ENCODE results near the gene C20orf141.

Gene C20orf141

GRCh38 chr20:2838170-2838797 lies 23.5 kb downstream of the C20orf141 start:
- Histone ChIP-seq H4K20me1 (ENCODE audit: insufficient read depth, low read length) (no peaks in the 10 kb centered on the region), H3K4me3 (ENCODE audit: low read depth, low read length, poor library complexity, severe bottlenecking) (no peak overlapping the region), H3K79me2 (ENCODE audit: insufficient read depth, low read length) (no peaks in the 10 kb centered on the region), H3K27me3 (ENCODE audit: insufficient read depth, low read length) (no peaks in the 10 kb centered on the region), H3K4me1 (ENCODE audit: insufficient read depth, low read length, severe bottlenecking) (peaks cover 31% of the 10 kb centered on the region), H3K27ac (ENCODE audit: low read depth, low read length, poor library complexity, severe bottlenecking) (no peak overlapping the region), H3K9me3 (ENCODE audit: low read length) (no peaks in the 10 kb centered on the region), H2AFZ (ENCODE audit: low read length) (no peak overlapping the region), H3K36me3 (ENCODE audit: insufficient read depth, low read length) (0 out of 2 replicates have a peak, but pooled peaks cover 3% of the 10 kb centered on the region), H3K9me2 (ENCODE audit: low read depth, low read length) (no peaks in the 10 kb centered on the region), H3K9ac (ENCODE audit: low read length) (no peak overlapping the region), H3K4me2 (ENCODE audit: low read length) (no peak overlapping the region; the same call in 1 of the 2 replicates), H3F3A (ENCODE audit: insufficient read depth, low read length) (no peaks in the 10 kb centered on the region)
- TF ChIP-seq CTCF (IDR thresholded peaks at IDR 0.05; ENCODE audit: low read length), result no peak
- TF ChIP-seq EZH2 (IDR thresholded peaks at IDR 0.05; ENCODE audit: borderline replicate concordance, low read length), result no peak

- peaks cover 31% of the 10 kb centered on the region for H3K4me1 ChIP-seq (ENCODE audit: insufficient read depth, low read length, severe bottlenecking)
- H3K27ac ChIP-seq (ENCODE audit: low read depth, low read length, poor library complexity, severe bottlenecking), result no peak overlapping the region
- TF ChIP-seq CTCF (IDR thresholded peaks at IDR 0.05; ENCODE audit: low read length) (no peak), EZH2 (IDR thresholded peaks at IDR 0.05; ENCODE audit: borderline replicate concordance, low read length) (no peak)
- H3K9me3 ChIP-seq (ENCODE audit: low read length), result no peaks in the 10 kb centered on the region
- H3K9me2 ChIP-seq (ENCODE audit: low read depth, low read length), result no peaks in the 10 kb centered on the region
- H3K9ac ChIP-seq (ENCODE audit: low read length), result no peak overlapping the region
- peak overlapping the region; percentile 96 for H3K4me3 ChIP-seq (ENCODE audit: low read depth, low read length, poor library complexity, severe bottlenecking)
- H3F3A ChIP-seq (ENCODE audit: insufficient read depth, low read length), result no peaks in the 10 kb centered on the region
- no peaks in the 10 kb centered on the region for H3K27me3 ChIP-seq (ENCODE audit: insufficient read depth, low read length)
- H3K79me2 ChIP-seq (ENCODE audit: insufficient read depth, low read length), result no peaks in the 10 kb centered on the region
- H2AFZ ChIP-seq (ENCODE audit: low read length), result no peak overlapping the region
- no peaks in the 10 kb centered on the region for H4K20me1 ChIP-seq (ENCODE audit: insufficient read depth, low read length)
- H3K4me2 ChIP-seq (ENCODE audit: low read length), result peak overlapping the region; percentile 71; the same call in 1 of the 2 replicates
- 0 out of 2 replicates have a peak, but pooled peaks cover 6% of the 10 kb centered on the region for H3K36me3 ChIP-seq (ENCODE audit: insufficient read depth, low read length)
Measured at GRCh38 chr20:2838847-2839671, 24.3 kb downstream of the C20orf141 start.

GRCh38 chr20:2839732-2840137 lies 24.9 kb downstream of the C20orf141 start:
- Histone ChIP-seq H3K4me2 (ENCODE audit: low read length) (peak overlapping the region; percentile 71), H2AFZ (ENCODE audit: low read length) (no peak overlapping the region), H3K79me2 (ENCODE audit: insufficient read depth, low read length) (no peaks in the 10 kb centered on the region), H3K9ac (ENCODE audit: low read length) (no peak overlapping the region; the same call in 1 of the 2 replicates), H3K9me3 (ENCODE audit: low read length) (no peaks in the 10 kb centered on the region), H3F3A (ENCODE audit: insufficient read depth, low read length) (no peaks in the 10 kb centered on the region), H3K36me3 (ENCODE audit: insufficient read depth, low read length) (0 out of 2 replicates have a peak, but pooled peaks cover 6% of the 10 kb centered on the region), H3K4me3 (ENCODE audit: low read depth, low read length, poor library complexity, severe bottlenecking) (peak overlapping the region; percentile 96), H3K27ac (ENCODE audit: low read depth, low read length, poor library complexity, severe bottlenecking) (no peak overlapping the region), H4K20me1 (ENCODE audit: insufficient read depth, low read length) (no peaks in the 10 kb centered on the region), H3K4me1 (ENCODE audit: insufficient read depth, low read length, severe bottlenecking) (peaks cover 31% of the 10 kb centered on the region), H3K27me3 (ENCODE audit: insufficient read depth, low read length) (no peaks in the 10 kb centered on the region), H3K9me2 (ENCODE audit: low read depth, low read length) (no peaks in the 10 kb centered on the region)
- no peak for TF ChIP-seq EZH2 (IDR thresholded peaks at IDR 0.05; ENCODE audit: borderline replicate concordance, low read length)
- no peak for TF ChIP-seq CTCF (IDR thresholded peaks at IDR 0.05; ENCODE audit: low read length)
